Neuron (in vitro differentiated cells): ENCODE data around the gene SDC3.

Source experiments
- H2AFZ ChIP-seq: one replicate; pipeline ENCODE4 v1.6.1; 2013; ENCODE audit warnings: low read depth, mild to moderate bottlenecking, inconsistent platforms, low read length, moderate library complexity
- H3K27me3 ChIP-seq: one replicate; pipeline ENCODE4 v1.6.1; 2013; ENCODE audit warnings: low read length; ENCODE audit not compliant: insufficient read depth
- H3K36me3 ChIP-seq: one replicate; pipeline ENCODE4 v1.6.1; 2013; ENCODE audit warnings: low read length; ENCODE audit not compliant: insufficient read depth
- H3K4me1 ChIP-seq: one replicate; pipeline ENCODE4 v1.6.1; 2013; ENCODE audit warnings: low read length; ENCODE audit not compliant: insufficient read depth
- H3K4me3 ChIP-seq: 2 replicates; pipeline ENCODE4 v1.5.1; 2013; ENCODE audit warnings: mild to moderate bottlenecking, low read length, moderate library complexity
- H3K9me3 ChIP-seq: one replicate; pipeline ENCODE4 v1.6.1; 2013; ENCODE audit warnings: low read length

Gene SDC3

GRCh38 chr1:30887485-30888315 lies 20.9 kb downstream of the SDC3 start:
- no peaks in the 10 kb centered on the region for H3K27me3 ChIP-seq
- H3K36me3 ChIP-seq, result no peaks in the 10 kb centered on the region
- no peak overlapping the region for H3K4me3 ChIP-seq
- H3K4me1 ChIP-seq, result peaks cover 35% of the 10 kb centered on the region
- H2AFZ ChIP-seq, result no peak overlapping the region
- H3K9me3 ChIP-seq, result no peaks in the 10 kb centered on the region

GRCh38 chr1:30886710-30887428 lies 21.7 kb downstream of the SDC3 start:
- Histone ChIP-seq H3K4me3 (no peak overlapping the region), H3K36me3 (no peaks in the 10 kb centered on the region), H2AFZ (no peak overlapping the region), H3K4me1 (peaks cover 35% of the 10 kb centered on the region), H3K27me3 (no peaks in the 10 kb centered on the region), H3K9me3 (no peaks in the 10 kb centered on the region)

GRCh38 chr1:30885570-30886522 lies 22.7 kb downstream of the SDC3 start:
- H3K27me3 ChIP-seq, result no peaks in the 10 kb centered on the region
- no peaks in the 10 kb centered on the region for H3K9me3 ChIP-seq
- H2AFZ ChIP-seq, result no peak overlapping the region
- peaks cover 44% of the 10 kb centered on the region for H3K4me1 ChIP-seq
- H3K4me3 ChIP-seq, result no peak overlapping the region
- H3K36me3 ChIP-seq, result no peaks in the 10 kb centered on the region

DNA sequence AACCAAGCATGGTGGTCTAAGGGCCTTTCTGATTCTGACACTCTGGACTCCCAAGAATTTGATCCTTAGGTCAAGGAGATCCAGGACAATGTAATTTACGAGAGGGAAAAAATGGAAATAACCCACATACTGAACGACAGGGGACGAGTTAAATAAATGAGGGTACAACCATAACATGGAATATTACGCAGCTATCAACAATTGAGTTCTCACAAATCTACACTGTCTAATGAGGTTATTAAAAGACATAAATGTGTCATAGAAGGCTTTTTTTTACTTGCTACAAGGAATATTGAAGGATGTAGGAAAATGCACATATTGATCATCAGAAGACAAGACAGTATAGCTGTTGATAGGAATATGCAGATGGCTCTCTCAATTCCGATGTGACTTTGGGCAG lies 23.8 kb downstream of the SDC3 start:
- Histone ChIP-seq H3K4me3 (no peak overlapping the region), H3K27me3 (no peaks in the 10 kb centered on the region), H3K36me3 (no peaks in the 10 kb centered on the region), H3K9me3 (no peaks in the 10 kb centered on the region), H2AFZ (no peak overlapping the region), H3K4me1 (peaks cover 55% of the 10 kb centered on the region)

GRCh38 chr1:30883389-30884172 lies 25.0 kb downstream of the SDC3 start:
- Histone ChIP-seq H3K36me3 (no peaks in the 10 kb centered on the region), H3K4me3 (no peak overlapping the region), H3K27me3 (no peaks in the 10 kb centered on the region), H3K4me1 (peaks cover 57% of the 10 kb centered on the region), H2AFZ (no peak overlapping the region), H3K9me3 (no peaks in the 10 kb centered on the region)

DNA sequence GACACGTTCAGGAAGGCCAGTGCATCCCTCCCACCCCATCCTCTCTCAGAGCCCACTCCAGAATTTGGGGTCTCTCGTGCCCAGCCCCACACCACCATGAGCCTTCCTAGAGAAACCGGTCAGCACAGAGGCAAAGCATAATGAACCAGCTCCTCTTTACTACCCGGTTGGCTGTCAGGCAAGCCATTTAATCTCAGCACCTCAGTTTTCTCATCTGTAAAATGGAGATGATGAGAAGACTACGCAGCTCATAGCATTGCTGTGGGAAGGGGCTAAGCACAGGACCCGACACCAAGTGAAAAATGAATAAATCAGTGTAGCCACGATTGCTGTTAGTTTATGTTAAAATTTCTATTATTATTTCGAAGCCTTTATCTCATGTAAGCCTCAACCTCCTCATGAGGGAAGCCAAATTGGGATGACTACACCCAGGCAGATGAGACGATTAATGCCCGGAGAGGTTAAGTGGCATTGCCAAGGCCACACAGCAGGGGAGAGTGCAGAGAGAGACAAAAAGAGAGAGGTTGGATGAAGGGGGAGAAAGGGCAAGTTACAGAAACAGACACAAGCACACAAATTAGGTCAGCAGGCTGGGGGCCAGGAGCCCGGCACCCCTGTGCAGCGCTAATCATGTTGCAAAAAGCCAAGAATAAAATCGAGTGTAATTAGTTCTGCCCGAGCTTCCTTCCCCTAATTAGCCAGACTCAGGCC lies 25.7 kb downstream of the SDC3 start:
- Histone ChIP-seq H3K36me3 (peaks cover 4% of the 10 kb centered on the region), H3K4me3 (no peak overlapping the region), H3K4me1 (peaks cover 49% of the 10 kb centered on the region), H2AFZ (no peak overlapping the region), H3K9me3 (no peaks in the 10 kb centered on the region), H3K27me3 (no peaks in the 10 kb centered on the region)

DNA sequence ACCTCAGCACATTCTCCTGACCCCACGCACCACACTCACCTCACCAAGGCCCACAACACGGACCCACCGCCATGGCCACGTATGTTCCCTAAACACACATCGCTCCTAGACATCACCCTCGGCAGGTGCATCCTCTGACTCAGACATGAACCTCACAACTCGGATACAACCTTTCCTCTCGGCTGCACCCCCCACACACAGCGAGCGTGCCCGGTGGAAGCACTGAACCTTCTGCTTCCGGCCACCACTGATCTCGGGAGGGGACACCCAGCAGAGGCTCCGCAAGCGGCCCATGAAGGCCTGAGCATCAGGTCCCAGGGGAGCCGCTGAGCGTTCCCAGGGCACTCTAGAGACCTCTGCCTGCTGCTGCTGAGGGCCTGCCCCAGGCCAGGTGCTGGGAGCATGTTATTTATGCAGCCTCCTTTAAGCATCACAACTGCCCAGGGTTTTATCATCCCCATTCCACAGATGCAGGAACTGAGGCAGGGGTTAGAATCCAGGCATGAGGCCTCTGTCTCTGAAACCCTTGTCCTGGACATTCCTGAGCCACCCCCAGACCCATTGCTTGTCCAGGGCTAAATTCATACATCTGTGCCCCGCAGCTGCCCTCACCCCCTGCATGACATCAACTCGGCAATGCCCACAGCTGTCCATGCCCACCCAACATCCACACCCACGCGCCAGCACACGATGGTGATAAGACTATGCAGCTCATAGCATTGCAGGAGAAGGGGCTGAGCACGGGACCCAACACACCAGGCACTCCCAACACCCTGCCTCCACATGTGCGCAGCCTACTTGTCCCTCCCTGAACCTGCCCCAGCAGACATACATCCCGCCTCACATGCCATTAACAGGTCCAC lies 27.0 kb downstream of the SDC3 start:
- no peaks in the 10 kb centered on the region for H3K9me3 ChIP-seq
- peaks cover 6% of the 10 kb centered on the region for H3K36me3 ChIP-seq
- H3K4me3 ChIP-seq, result no peak overlapping the region
- no peaks in the 10 kb centered on the region for H3K27me3 ChIP-seq
- H3K4me1 ChIP-seq, result peaks cover 47% of the 10 kb centered on the region
- no peak overlapping the region for H2AFZ ChIP-seq

- Histone ChIP-seq H3K9me3 (no peaks in the 10 kb centered on the region), H2AFZ (no peak overlapping the region), H3K4me1 (peaks cover 47% of the 10 kb centered on the region), H3K4me3 (no peak overlapping the region), H3K36me3 (peaks cover 13% of the 10 kb centered on the region), H3K27me3 (no peaks in the 10 kb centered on the region)
Measured at GRCh38 chr1:30880678-30881318, 27.8 kb downstream of the SDC3 start.

- Histone ChIP-seq H2AFZ (no peak overlapping the region), H3K4me1 (peaks cover 47% of the 10 kb centered on the region), H3K27me3 (no peaks in the 10 kb centered on the region), H3K36me3 (peaks cover 18% of the 10 kb centered on the region), H3K4me3 (no peak overlapping the region), H3K9me3 (no peaks in the 10 kb centered on the region)
Measured at GRCh38 chr1:30879940-30880677, 28.4 kb downstream of the SDC3 start.

- H3K4me3 ChIP-seq, result no peak overlapping the region
- no peak overlapping the region for H2AFZ ChIP-seq
- H3K36me3 ChIP-seq, result peaks cover 27% of the 10 kb centered on the region
- H3K27me3 ChIP-seq, result no peaks in the 10 kb centered on the region
- H3K9me3 ChIP-seq, result no peaks in the 10 kb centered on the region
- peaks cover 45% of the 10 kb centered on the region for H3K4me1 ChIP-seq
Measured at GRCh38 chr1:30879126-30879786, 29.3 kb downstream of the SDC3 start.
